ENCODE data around the gene TPK1. TPM values are rescaled to one million over a fixed set of nuclear protein-coding genes. Genes with fewer than 3 reads are reported as not detected.

Gene TPK1
- polyA plus RNA-seq, 2 donors: 0.63 to 1.8 TPM

DNA sequence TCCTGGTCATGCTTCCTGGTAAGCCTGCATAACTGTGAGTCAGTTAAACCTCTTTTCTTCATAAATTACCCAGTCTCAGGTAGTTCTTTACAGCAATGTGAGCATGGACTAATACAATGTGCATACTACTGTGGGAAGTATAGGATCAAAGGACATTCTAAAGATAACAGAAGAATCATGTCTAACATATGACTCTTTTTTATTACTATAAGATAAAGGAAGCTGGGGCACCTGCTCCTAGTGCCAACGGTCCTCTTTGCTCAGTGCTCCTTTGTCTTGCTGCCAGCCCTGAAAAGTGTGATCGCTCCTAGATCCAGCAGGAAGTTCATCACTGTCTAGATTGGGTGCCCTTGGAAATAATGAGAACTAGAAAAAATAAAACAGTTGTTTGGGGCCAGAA, 289.1 kb downstream of the TPK1 start:
- Histone ChIP-seq H3K36me3 (ENCODE audit: control insufficient read depth in 2 of 2, insufficient read depth in 2 of 2, low read length in 1 of 2) (no peaks in the 10 kb centered on the region), H3K27me3 (ENCODE audit: control insufficient read depth in 1 of 2, insufficient read depth in 2 of 2, low read length in 2 of 2) (no peaks in the 10 kb centered on the region), H3K9me3 (ENCODE audit: control insufficient read depth in 2 of 2, insufficient read depth in 1 of 2, low read depth in 1 of 2, low read length in 1 of 2) (no peaks in the 10 kb centered on the region), H3K27ac (ENCODE audit: low read depth in 2 of 2, low read length in 1 of 2) (no peak overlapping the region), H3K4me1 (ENCODE audit: control insufficient read depth in 2 of 2, insufficient read depth in 2 of 2, low read length in 1 of 2) (no peaks in the 10 kb centered on the region), H3K4me3 (ENCODE audit: low read depth in 1 of 2, low read length in 2 of 2) (no peak overlapping the region)
- WGBS, 2 donors: 70 to 76% methylated on average over 2 of the region's 2 CpGs

DNA sequence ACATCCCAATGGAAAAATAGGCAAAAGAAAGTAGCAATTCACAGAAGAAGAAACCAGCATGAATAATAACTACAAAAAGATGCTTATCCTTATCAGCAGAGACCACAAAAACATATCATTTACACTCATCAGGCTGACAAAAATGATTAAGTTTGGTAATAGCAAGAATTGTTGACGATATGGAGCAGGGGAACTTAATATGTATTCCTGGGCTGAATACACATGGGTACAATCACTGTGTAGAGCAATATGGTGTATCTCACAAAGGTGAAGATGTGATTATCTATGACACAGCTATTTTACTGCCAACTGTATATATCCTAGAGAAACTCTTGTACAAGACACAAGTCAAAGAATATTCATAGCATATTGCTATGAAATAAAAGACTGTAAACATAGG, 290.5 kb downstream of the TPK1 start:
- H3K9me3 ChIP-seq (ENCODE audit: control insufficient read depth in 2 of 2, insufficient read depth in 1 of 2, low read depth in 1 of 2, low read length in 1 of 2): no peaks in the 10 kb centered on the region
- no peaks in the 10 kb centered on the region for H3K27me3 ChIP-seq (ENCODE audit: control insufficient read depth in 1 of 2, insufficient read depth in 2 of 2, low read length in 2 of 2)
- H3K4me3 ChIP-seq (ENCODE audit: low read depth in 1 of 2, low read length in 2 of 2): no peak overlapping the region
- no peak overlapping the region for H3K27ac ChIP-seq (ENCODE audit: low read depth in 2 of 2, low read length in 1 of 2)
- H3K36me3 ChIP-seq (ENCODE audit: control insufficient read depth in 2 of 2, insufficient read depth in 2 of 2, low read length in 1 of 2): no peaks in the 10 kb centered on the region
- WGBS, 2 donors: 71 to 87% methylated on average over 1 of the region's 1 CpG
- H3K4me1 ChIP-seq (ENCODE audit: control insufficient read depth in 2 of 2, insufficient read depth in 2 of 2, low read length in 1 of 2): no peaks in the 10 kb centered on the region

DNA sequence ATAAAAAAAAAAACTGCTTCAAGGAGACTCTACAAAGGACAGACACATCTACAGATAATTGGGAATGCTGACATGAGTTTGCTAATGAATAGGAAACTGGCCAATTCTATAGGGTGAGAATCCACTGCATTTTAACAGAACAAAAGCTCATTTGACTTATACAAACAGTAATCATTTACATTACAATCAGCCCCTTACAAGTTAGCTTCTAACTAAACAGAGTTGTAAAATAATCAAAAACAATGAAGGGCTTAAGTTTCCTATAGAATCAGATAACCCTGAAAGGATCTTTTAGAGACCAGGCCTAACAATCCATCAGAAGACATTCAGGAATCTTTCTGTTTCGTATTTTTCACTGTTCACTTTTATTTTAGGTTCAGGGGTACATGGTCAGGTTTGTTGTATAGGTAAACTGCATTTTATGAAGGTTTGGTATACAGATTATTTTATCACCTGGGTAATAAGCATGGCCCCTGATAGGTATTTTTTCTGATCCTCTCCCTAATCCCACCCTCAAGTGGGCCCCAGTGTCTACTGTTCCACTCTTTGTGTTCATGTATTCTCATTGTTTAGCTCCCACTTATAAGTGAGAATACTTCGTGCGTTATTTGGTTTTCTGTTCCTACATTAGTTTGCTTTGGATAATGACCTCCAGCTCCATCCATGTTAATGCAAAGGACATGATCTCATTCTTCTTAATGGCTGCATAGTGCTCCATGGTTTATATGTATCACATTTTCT, 301.0 kb downstream of the TPK1 start:
- Histone ChIP-seq H3K9me3 (ENCODE audit: control insufficient read depth in 2 of 2, insufficient read depth in 1 of 2, low read depth in 1 of 2, low read length in 1 of 2) (no peaks in the 10 kb centered on the region), H3K4me3 (ENCODE audit: low read depth in 1 of 2, low read length in 2 of 2) (no peak overlapping the region), H3K27me3 (ENCODE audit: control insufficient read depth in 1 of 2, insufficient read depth in 2 of 2, low read length in 2 of 2) (no peaks in the 10 kb centered on the region), H3K27ac (ENCODE audit: low read depth in 2 of 2, low read length in 1 of 2) (no peak overlapping the region), H3K36me3 (ENCODE audit: control insufficient read depth in 2 of 2, insufficient read depth in 2 of 2, low read length in 1 of 2) (no peaks in the 10 kb centered on the region), H3K4me1 (ENCODE audit: control insufficient read depth in 2 of 2, insufficient read depth in 2 of 2, low read length in 1 of 2) (no peaks in the 10 kb centered on the region)
- WGBS, 2 donors: 80 to 85% methylated on average over 3 of the region's 3 CpGs

DNA sequence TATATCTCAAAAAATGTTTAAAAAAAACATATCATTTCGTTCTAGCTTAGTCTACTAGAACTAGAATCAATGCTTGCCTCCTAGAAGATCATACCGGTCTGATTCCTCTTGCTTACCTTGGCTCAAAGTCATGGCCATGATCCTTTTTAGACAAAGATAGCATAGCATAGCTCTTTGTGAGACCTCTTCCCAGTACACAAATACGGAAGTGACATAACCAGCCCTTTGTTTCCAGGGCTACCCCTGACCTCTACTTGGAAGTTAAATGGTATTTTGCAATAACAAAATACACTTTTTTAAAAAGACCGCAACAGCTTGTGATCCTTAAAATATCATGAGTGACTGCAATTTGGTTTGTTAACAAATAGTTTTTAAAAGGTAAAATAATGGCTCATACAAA, 301.7 kb downstream of the TPK1 start:
- Histone ChIP-seq H3K36me3 (ENCODE audit: control insufficient read depth in 2 of 2, insufficient read depth in 2 of 2, low read length in 1 of 2) (no peaks in the 10 kb centered on the region), H3K4me1 (ENCODE audit: control insufficient read depth in 2 of 2, insufficient read depth in 2 of 2, low read length in 1 of 2) (no peaks in the 10 kb centered on the region), H3K27ac (ENCODE audit: low read depth in 2 of 2, low read length in 1 of 2) (no peak overlapping the region), H3K4me3 (ENCODE audit: low read depth in 1 of 2, low read length in 2 of 2) (no peak overlapping the region), H3K9me3 (ENCODE audit: control insufficient read depth in 2 of 2, insufficient read depth in 1 of 2, low read depth in 1 of 2, low read length in 1 of 2) (no peaks in the 10 kb centered on the region), H3K27me3 (ENCODE audit: control insufficient read depth in 1 of 2, insufficient read depth in 2 of 2, low read length in 2 of 2) (no peaks in the 10 kb centered on the region)
- 76 to 77% methylated on average over 4 of the region's 4 CpGs for WGBS, 2 donors

DNA sequence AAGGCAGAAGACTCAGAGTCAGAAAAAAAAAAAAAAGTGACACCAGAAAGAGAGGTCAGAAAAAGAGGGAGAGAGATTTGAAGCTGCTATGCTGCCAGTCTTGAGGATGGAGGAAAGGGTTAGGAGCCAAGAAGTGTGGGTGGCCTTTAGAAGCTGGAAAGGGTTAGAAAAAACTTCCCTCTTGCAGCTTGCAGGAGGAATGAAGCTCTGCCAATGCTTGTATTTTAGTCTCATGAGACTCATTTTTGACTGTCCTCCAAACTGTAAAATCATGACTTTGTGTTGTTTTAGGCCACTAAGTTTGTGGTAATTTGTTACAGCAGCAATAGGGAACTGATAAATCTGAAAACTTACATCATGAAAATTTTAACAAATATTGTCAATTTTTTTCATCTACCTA, 304.7 kb downstream of the TPK1 start:
- Histone ChIP-seq H3K9me3 (ENCODE audit: control insufficient read depth in 2 of 2, insufficient read depth in 1 of 2, low read depth in 1 of 2, low read length in 1 of 2) (no peaks in the 10 kb centered on the region), H3K36me3 (ENCODE audit: control insufficient read depth in 2 of 2, insufficient read depth in 2 of 2, low read length in 1 of 2) (no peaks in the 10 kb centered on the region), H3K27me3 (ENCODE audit: control insufficient read depth in 1 of 2, insufficient read depth in 2 of 2, low read length in 2 of 2) (no peaks in the 10 kb centered on the region), H3K4me3 (ENCODE audit: low read depth in 1 of 2, low read length in 2 of 2) (no peak overlapping the region), H3K4me1 (ENCODE audit: control insufficient read depth in 2 of 2, insufficient read depth in 2 of 2, low read length in 1 of 2) (no peaks in the 10 kb centered on the region), H3K27ac (ENCODE audit: low read depth in 2 of 2, low read length in 1 of 2) (no peak overlapping the region)

DNA sequence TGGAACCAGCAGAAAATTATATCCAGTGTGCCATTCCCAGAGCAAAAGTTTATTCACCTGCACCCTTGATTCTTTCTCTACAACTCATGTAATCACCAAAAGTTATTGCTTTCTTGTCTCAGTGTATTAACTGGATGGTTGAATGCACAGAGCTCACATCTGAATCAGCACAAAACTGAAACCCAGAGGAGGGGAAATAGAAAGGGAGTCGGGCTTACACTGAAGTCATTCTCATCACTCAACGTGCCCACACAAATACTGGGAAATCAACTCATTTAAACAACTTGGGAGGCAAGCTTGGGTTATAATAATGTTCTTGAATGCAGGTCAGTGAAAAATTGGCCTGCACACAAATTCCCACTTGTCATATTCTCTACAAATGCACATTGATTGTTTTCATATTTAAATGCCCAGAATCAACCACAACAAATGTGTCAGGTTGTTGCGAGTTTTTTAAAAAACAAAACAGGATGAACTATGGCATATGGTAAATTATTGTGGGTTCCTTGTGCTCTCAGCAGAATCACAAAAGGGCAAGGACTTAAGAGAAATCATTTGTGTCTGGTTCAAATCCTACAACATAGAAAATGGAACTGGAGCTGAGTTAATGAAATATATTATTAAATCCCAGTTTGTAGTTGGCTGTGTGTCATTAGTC, 306.5 kb downstream of the TPK1 start:
- no peaks in the 10 kb centered on the region for H3K9me3 ChIP-seq (ENCODE audit: control insufficient read depth in 2 of 2, insufficient read depth in 1 of 2, low read depth in 1 of 2, low read length in 1 of 2)
- H3K27ac ChIP-seq (ENCODE audit: low read depth in 2 of 2, low read length in 1 of 2): no peak overlapping the region
- no peak overlapping the region for H3K4me3 ChIP-seq (ENCODE audit: low read depth in 1 of 2, low read length in 2 of 2)
- WGBS, 2 donors: 55 to 59% methylated on average over 3 of the region's 3 CpGs
- H3K36me3 ChIP-seq (ENCODE audit: control insufficient read depth in 2 of 2, insufficient read depth in 2 of 2, low read length in 1 of 2): no peaks in the 10 kb centered on the region
- no peaks in the 10 kb centered on the region for H3K4me1 ChIP-seq (ENCODE audit: control insufficient read depth in 2 of 2, insufficient read depth in 2 of 2, low read length in 1 of 2)
- no peaks in the 10 kb centered on the region for H3K27me3 ChIP-seq (ENCODE audit: control insufficient read depth in 1 of 2, insufficient read depth in 2 of 2, low read length in 2 of 2)

DNA sequence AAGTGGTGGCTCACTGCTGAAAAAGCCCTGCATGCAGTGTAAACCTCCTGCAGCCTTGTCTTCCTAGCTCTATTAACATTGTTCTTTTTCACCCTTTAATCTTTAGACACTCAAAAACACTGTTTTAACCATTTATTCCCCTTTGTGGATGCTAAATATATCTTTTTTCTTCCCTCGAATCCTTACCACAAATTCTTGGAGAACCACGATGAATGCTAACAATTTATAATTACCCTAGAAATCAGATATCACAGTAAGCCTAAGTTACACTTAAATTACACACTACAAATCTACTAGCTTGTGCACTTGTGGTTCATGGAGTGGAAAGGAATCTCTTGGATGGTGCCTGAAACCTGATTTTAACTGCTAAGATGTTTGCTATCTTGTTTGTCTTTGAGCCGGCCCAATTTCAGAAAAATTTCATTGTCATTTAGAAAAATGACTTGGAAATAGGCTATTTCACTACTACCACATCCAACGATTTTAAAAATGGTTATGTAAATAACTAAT, 307.3 kb downstream of the TPK1 start:
- no peaks in the 10 kb centered on the region for H3K36me3 ChIP-seq (ENCODE audit: control insufficient read depth in 2 of 2, insufficient read depth in 2 of 2, low read length in 1 of 2)
- no peak overlapping the region for H3K4me3 ChIP-seq (ENCODE audit: low read depth in 1 of 2, low read length in 2 of 2)
- no peaks in the 10 kb centered on the region for H3K4me1 ChIP-seq (ENCODE audit: control insufficient read depth in 2 of 2, insufficient read depth in 2 of 2, low read length in 1 of 2)
- no peaks in the 10 kb centered on the region for H3K9me3 ChIP-seq (ENCODE audit: control insufficient read depth in 2 of 2, insufficient read depth in 1 of 2, low read depth in 1 of 2, low read length in 1 of 2)
- H3K27me3 ChIP-seq (ENCODE audit: control insufficient read depth in 1 of 2, insufficient read depth in 2 of 2, low read length in 2 of 2): no peaks in the 10 kb centered on the region
- no peak overlapping the region for H3K27ac ChIP-seq (ENCODE audit: low read depth in 2 of 2, low read length in 1 of 2)
- 84 to 88% methylated on average over 4 of the region's 4 CpGs for WGBS, 2 donors

DNA sequence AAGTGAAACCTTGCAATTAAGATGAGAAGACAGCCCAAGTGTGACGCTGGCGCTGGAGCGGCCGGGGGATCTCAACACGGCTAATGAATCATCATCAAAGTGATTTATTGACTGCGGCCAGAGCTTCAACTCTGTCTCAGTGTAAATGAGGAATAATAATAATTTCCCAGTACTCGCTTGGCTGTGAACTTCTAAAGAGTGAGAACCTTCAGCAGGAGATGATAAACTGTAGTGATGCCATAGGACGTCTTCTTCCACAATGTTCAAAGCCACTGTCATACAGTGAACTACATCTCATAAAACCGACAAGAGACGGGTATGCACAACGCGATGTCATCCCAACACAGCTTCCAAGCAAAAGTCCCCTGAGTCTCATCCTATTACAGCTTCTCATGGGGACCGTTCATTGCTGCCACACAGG, 308.8 kb downstream of the TPK1 start:
- Histone ChIP-seq H3K4me1 (ENCODE audit: control insufficient read depth in 2 of 2, insufficient read depth in 2 of 2, low read length in 1 of 2) (no peaks in the 10 kb centered on the region), H3K36me3 (ENCODE audit: control insufficient read depth in 2 of 2, insufficient read depth in 2 of 2, low read length in 1 of 2) (no peaks in the 10 kb centered on the region), H3K9me3 (ENCODE audit: control insufficient read depth in 2 of 2, insufficient read depth in 1 of 2, low read depth in 1 of 2, low read length in 1 of 2) (no peaks in the 10 kb centered on the region), H3K4me3 (ENCODE audit: low read depth in 1 of 2, low read length in 2 of 2) (no peak overlapping the region), H3K27ac (ENCODE audit: low read depth in 2 of 2, low read length in 1 of 2) (no peak overlapping the region), H3K27me3 (ENCODE audit: control insufficient read depth in 1 of 2, insufficient read depth in 2 of 2, low read length in 2 of 2) (no peaks in the 10 kb centered on the region)
- WGBS, 2 donors: 81 to 82% methylated on average over 13 of the region's 13 CpGs

DNA sequence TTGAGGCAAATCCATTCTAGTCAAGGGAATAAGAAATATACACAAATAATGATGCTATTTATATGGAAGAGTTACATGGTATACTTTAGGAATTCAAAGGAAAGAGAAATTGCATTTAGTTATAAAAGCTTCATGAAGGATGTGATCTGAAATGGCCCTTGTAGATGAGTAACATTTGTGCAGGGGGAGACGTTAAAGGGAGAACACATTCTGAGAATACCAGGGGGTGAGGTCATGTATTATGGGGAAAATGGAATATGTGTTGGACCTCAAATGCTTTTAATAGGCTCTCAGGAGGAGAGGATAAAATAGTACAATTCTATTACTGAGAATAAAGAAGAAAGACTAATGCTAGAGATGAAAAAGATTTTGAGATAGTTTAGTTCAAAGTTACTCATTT, 309.9 kb downstream of the TPK1 start:
- Histone ChIP-seq H3K27ac (ENCODE audit: low read depth in 2 of 2, low read length in 1 of 2) (no peak overlapping the region), H3K4me3 (ENCODE audit: low read depth in 1 of 2, low read length in 2 of 2) (no peak overlapping the region), H3K4me1 (ENCODE audit: control insufficient read depth in 2 of 2, insufficient read depth in 2 of 2, low read length in 1 of 2) (no peaks in the 10 kb centered on the region), H3K36me3 (ENCODE audit: control insufficient read depth in 2 of 2, insufficient read depth in 2 of 2, low read length in 1 of 2) (no peaks in the 10 kb centered on the region), H3K9me3 (ENCODE audit: control insufficient read depth in 2 of 2, insufficient read depth in 1 of 2, low read depth in 1 of 2, low read length in 1 of 2) (no peaks in the 10 kb centered on the region), H3K27me3 (ENCODE audit: control insufficient read depth in 1 of 2, insufficient read depth in 2 of 2, low read length in 2 of 2) (no peaks in the 10 kb centered on the region)
- 52 to 56% methylated on average over 1 of the region's 1 CpG for WGBS, 2 donors

DNA sequence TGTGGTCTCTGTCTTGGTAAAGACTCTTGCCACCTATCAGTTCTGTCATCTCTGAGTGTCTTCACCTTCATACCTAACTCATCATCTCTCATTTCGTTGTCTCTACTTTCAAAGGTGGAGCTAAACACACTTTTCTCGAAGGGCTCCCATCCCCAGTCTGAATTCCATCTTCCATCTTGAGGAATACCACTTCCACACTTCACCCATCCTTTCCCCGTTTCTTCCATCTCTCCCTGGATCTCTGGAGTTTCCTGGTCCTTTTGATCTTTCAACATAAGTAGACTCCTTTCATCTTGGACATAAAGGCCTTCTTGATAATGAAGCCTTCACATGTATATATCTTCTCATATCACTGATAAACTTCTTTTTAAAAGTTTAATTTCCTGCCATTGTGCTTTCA, 311.6 kb downstream of the TPK1 start:
- WGBS, 2 donors: 80 to 83% methylated on average over 3 of the region's 3 CpGs
- H3K4me3 ChIP-seq (ENCODE audit: low read depth in 1 of 2, low read length in 2 of 2): no peak overlapping the region
- H3K9me3 ChIP-seq (ENCODE audit: control insufficient read depth in 2 of 2, insufficient read depth in 1 of 2, low read depth in 1 of 2, low read length in 1 of 2): no peaks in the 10 kb centered on the region
- H3K36me3 ChIP-seq (ENCODE audit: control insufficient read depth in 2 of 2, insufficient read depth in 2 of 2, low read length in 1 of 2): no peaks in the 10 kb centered on the region
- H3K27me3 ChIP-seq (ENCODE audit: control insufficient read depth in 1 of 2, insufficient read depth in 2 of 2, low read length in 2 of 2): no peaks in the 10 kb centered on the region
- H3K27ac ChIP-seq (ENCODE audit: low read depth in 2 of 2, low read length in 1 of 2): no peak overlapping the region
- peaks cover 0 to 2% of the 10 kb centered on the region in 2 donors for H3K4me1 ChIP-seq (ENCODE audit: control insufficient read depth in 2 of 2, insufficient read depth in 2 of 2, low read length in 1 of 2)
